Liver (tissue), 9 donors: ENCODE measurements around the gene RAB6B. TPM values are rescaled to one million over a fixed set of nuclear protein-coding genes. Genes with fewer than 3 reads are reported as not detected.

Source experiments
- DNase-seq: peaks from one replicate; pipeline ENCODE4 v3.0.0-alpha.2; 2017; ENCODE audit warnings: low spot score
- H3K27ac ChIP-seq, 2 donors: one replicate each; pipeline ENCODE4 v1.7.0; 2013; ENCODE audit warnings: inconsistent platforms in 2 of 2, low read length in 2 of 2, control low read depth in 1 of 2, low read depth in 1 of 2, mild to moderate bottlenecking in 1 of 2
- H3K27me3 ChIP-seq, 4 donors: one replicate each; pipeline versions ENCODE4 v1.6.1 to v1.7.0; 2013; ENCODE audit warnings: low read length in 3 of 4, inconsistent platforms in 1 of 4, mild to moderate bottlenecking in 1 of 4, moderate library complexity in 1 of 4; ENCODE audit not compliant: control insufficient read depth in 4 of 4, insufficient read depth in 4 of 4
- H3K36me3 ChIP-seq, 4 donors: one replicate each; pipeline versions ENCODE4 v1.6.1 to v1.7.0; 2013; ENCODE audit warnings: low read length in 3 of 4, mild to moderate bottlenecking in 3 of 4, low read depth in 1 of 4, moderate library complexity in 1 of 4; ENCODE audit not compliant: control insufficient read depth in 4 of 4, insufficient read depth in 3 of 4
- H3K4me1 ChIP-seq, 4 donors: one replicate each; pipeline versions ENCODE4 v1.6.1 to v1.7.0; 2013; ENCODE audit warnings: low read length in 3 of 4, mild to moderate bottlenecking in 3 of 4, moderate library complexity in 1 of 4; ENCODE audit not compliant: control insufficient read depth in 4 of 4, insufficient read depth in 4 of 4
- H3K4me3 ChIP-seq, 3 donors: one replicate each; pipeline versions ENCODE4 v1.6.1 to v1.7.0; 2013; ENCODE audit warnings: low read length in 3 of 3, control low read depth in 1 of 3, low read depth in 1 of 3, mild to moderate bottlenecking in 1 of 3
- H3K9ac ChIP-seq, 2 donors: one replicate each; pipeline ENCODE4 v1.7.0; 2013; ENCODE audit warnings: low read length in 2 of 2, mild to moderate bottlenecking in 2 of 2, moderate library complexity in 2 of 2, control low read depth in 1 of 2, low read depth in 1 of 2
- H3K9me3 ChIP-seq, 4 donors: one replicate each; pipeline versions ENCODE4 v1.6.1 to v1.7.0; 2013; ENCODE audit warnings: low read length in 3 of 4; ENCODE audit not compliant: control insufficient read depth in 4 of 4
- EGR1 ChIP-seq, 2 donors: IDR thresholded peaks; 2 replicates each; pipeline ENCODE4 v1.6.1; 2016 to 2018; ENCODE audit warnings: antibody characterized with exemption in 2 of 2, low read depth in 2 of 2
- FOXA1 ChIP-seq: IDR thresholded peaks from 2 replicates; pipeline ENCODE4 v1.6.1; 2016; ENCODE audit warnings: antibody characterized with exemption
- GABPA ChIP-seq, 2 donors: IDR thresholded peaks in 1 of 2; conservative IDR thresholded peaks in 1 of 2; 2 replicates each; pipeline ENCODE4 v1.6.1; 2016; ENCODE audit warnings: antibody characterized with exemption in 2 of 2, mild to moderate bottlenecking in 1 of 2, moderate library complexity in 1 of 2
- JUND ChIP-seq, 2 donors: IDR thresholded peaks; 2 replicates each; pipeline ENCODE4 v1.6.1; 2016; ENCODE audit warnings: antibody characterized with exemption in 2 of 2
- MAX ChIP-seq: IDR thresholded peaks from 2 replicates; pipeline ENCODE4 v1.6.1; 2016; ENCODE audit warnings: antibody characterized with exemption
- NR2F2 ChIP-seq: IDR thresholded peaks from 2 replicates; pipeline ENCODE4 v1.6.1; 2016; ENCODE audit warnings: antibody characterized with exemption
- RAD21 ChIP-seq, 2 donors: IDR thresholded peaks; 2 replicates each; pipeline ENCODE4 v1.6.1; 2016; ENCODE audit warnings: antibody characterized with exemption in 2 of 2, mild to moderate bottlenecking in 2 of 2
- RXRA ChIP-seq, 2 donors: IDR thresholded peaks; 2 replicates each; pipeline ENCODE4 v1.6.1; 2017 to 2018; ENCODE audit warnings: antibody characterized with exemption in 2 of 2, mild to moderate bottlenecking in 1 of 2
- SP1 ChIP-seq: IDR thresholded peaks from 2 replicates; pipeline ENCODE4 v1.6.1; 2018; ENCODE audit warnings: antibody characterized with exemption, mild to moderate bottlenecking
- TAF1 ChIP-seq: conservative IDR thresholded peaks from 2 replicates; pipeline ENCODE4 v1.6.1; 2016; ENCODE audit warnings: antibody characterized with exemption, mild to moderate bottlenecking
- YY1 ChIP-seq: IDR thresholded peaks from 2 replicates; pipeline ENCODE4 v1.6.1; 2016; ENCODE audit warnings: antibody characterized with exemption, mild to moderate bottlenecking
- WGBS: extraction: QIAGEN DNeasy Blood & Tissue Kit; methylation state at CpG from one replicate; pipeline ENCODE4 v1.1.7; 2013; 5-methylcytosine and 5-hydroxymethylcytosine counted together
- polyA plus RNA-seq, 2 donors: library from polyadenylated mRNA; stranded (reverse) in 1 of 2; unstranded in 1 of 2; fragments of 200-250 nt in 1 of 2; fragments of >200 nt in 1 of 2; fragmentation: Nextera tagmentation in 1 of 2; extraction: Ambion mirVana in 1 of 2; gene quantifications; one replicate each; pipeline versions ENCODE4 v1.2.1 to v1.2.3, GENCODE V29; 2013 to 2015
- total RNA-seq, 2 donors: library from RNA; depleted of rRNA; stranded (reverse); fragments of >200 nt; gene quantifications; one replicate each; pipeline ENCODE4 v1.2.3, GENCODE V29; 2014
- TF ChIP-seq, protein P1 (sequence below): fragments of 150-350 bp; IDR thresholded peaks from 2 replicates; pipeline ENCODE4 v1.5.1; 2017; ENCODE audit warnings: improper control_type of control experiment, low read depth, low read length; ENCODE audit not compliant: missing input control
- TF ChIP-seq, protein P2 (sequence below): IDR thresholded peaks from 2 replicates; pipeline ENCODE4 v1.6.1; 2016; ENCODE audit warnings: antibody characterized with exemption
- TF ChIP-seq, protein P3 (sequence below): IDR thresholded peaks from 2 replicates; pipeline ENCODE4 v1.6.1; 2016; ENCODE audit warnings: antibody characterized with exemption
- donor health status: healthy.
- donor health status: healthy.
- donor health status: healthy.
- donor health status: healthy.
- donor health status: healthy.

Gene RAB6B
- total and polyA plus RNA-seq, 4 donors, result 0.08 to 2.8 (median 0.28) TPM

DNA sequence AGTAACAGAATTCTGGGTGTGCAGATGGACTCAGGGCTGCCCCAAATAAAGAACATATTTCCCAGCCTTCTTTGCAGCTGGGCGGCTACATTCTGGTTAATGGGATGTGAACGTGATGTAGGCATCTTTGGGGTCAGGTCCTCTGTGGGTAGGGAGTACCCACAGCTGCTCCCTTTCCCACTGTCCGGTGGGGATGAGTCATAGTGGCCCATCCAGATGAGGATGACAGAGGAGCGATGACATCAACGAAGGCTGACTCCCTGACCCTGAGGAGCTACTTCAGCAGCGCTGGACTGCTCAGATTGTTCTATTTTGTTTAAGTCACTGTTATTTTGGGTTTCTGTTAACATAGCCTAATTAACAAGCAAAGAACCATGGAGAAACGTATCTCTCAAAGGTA, 52.0 kb downstream of the RAB6B start:
- Histone ChIP-seq H3K4me3 (no peak overlapping the region), H3K36me3 (no peaks in the 10 kb centered on the region), H3K9ac (no peak overlapping the region), H3K27me3 (no peaks in the 10 kb centered on the region), H3K27ac (no peak overlapping the region), H3K4me1 (no peaks in the 10 kb centered on the region), H3K9me3 (peaks cover 0 to 2% (median 1%) of the 10 kb centered on the region in 4 donors)
- DNase-seq, result no peak
- WGBS, result 82% methylated on average over 7 of the region's 7 CpGs
- no peak for TF ChIP-seq EGR1 (IDR thresholded peaks at IDR 0.05; ENCODE audit: low read depth in 2 of 2)
- TF ChIP-seq JUND (IDR thresholded peaks at IDR 0.05), result no peak
- TF ChIP-seq RXRA (IDR thresholded peaks at IDR 0.05), result no peak
- no peak for TF ChIP-seq SP1
- TF ChIP-seq, protein P1, sequence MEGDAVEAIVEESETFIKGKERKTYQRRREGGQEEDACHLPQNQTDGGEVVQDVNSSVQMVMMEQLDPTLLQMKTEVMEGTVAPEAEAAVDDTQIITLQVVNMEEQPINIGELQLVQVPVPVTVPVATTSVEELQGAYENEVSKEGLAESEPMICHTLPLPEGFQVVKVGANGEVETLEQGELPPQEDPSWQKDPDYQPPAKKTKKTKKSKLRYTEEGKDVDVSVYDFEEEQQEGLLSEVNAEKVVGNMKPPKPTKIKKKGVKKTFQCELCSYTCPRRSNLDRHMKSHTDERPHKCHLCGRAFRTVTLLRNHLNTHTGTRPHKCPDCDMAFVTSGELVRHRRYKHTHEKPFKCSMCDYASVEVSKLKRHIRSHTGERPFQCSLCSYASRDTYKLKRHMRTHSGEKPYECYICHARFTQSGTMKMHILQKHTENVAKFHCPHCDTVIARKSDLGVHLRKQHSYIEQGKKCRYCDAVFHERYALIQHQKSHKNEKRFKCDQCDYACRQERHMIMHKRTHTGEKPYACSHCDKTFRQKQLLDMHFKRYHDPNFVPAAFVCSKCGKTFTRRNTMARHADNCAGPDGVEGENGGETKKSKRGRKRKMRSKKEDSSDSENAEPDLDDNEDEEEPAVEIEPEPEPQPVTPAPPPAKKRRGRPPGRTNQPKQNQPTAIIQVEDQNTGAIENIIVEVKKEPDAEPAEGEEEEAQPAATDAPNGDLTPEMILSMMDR, result no peak
- TF ChIP-seq FOXA1, result no peak
- TF ChIP-seq NR2F2, result no peak
- TF ChIP-seq RAD21 (IDR thresholded peaks at IDR 0.05), result no peak
- no peak for TF ChIP-seq TAF1
- TF ChIP-seq MAX, result no peak
- TF ChIP-seq, protein P2, sequence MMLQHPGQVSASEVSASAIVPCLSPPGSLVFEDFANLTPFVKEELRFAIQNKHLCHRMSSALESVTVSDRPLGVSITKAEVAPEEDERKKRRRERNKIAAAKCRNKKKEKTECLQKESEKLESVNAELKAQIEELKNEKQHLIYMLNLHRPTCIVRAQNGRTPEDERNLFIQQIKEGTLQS, result no peak
- TF ChIP-seq GABPA (IDR thresholded peaks at IDR 0.05 in 1 of 2, conservative IDR thresholded peaks at IDR 0.05 in 1 of 2), result no peak
- TF ChIP-seq, protein P3, sequence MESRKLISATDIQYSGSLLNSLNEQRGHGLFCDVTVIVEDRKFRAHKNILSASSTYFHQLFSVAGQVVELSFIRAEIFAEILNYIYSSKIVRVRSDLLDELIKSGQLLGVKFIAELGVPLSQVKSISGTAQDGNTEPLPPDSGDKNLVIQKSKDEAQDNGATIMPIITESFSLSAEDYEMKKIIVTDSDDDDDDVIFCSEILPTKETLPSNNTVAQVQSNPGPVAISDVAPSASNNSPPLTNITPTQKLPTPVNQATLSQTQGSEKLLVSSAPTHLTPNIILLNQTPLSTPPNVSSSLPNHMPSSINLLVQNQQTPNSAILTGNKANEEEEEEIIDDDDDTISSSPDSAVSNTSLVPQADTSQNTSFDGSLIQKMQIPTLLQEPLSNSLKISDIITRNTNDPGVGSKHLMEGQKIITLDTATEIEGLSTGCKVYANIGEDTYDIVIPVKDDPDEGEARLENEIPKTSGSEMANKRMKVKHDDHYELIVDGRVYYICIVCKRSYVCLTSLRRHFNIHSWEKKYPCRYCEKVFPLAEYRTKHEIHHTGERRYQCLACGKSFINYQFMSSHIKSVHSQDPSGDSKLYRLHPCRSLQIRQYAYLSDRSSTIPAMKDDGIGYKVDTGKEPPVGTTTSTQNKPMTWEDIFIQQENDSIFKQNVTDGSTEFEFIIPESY, result no peak

DNA sequence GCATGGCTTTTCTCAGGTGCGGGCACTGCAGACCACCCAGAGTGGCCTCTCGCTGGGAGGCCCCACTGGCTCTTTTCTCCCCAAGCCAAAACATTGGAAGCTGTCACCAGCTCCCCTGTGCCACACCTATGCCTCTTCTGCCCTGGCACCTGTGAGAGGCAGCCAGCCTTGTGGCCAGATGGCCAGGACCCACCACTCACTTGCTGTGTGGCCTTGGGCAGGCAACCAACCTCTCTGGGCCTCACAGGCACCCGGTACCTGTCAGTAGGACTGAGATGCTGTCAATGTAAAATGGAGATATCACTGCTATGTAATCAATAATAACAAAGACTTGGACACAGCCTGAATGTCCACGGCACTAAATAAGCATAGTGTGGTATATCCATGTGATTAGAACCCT, 53.5 kb downstream of the RAB6B start:
- no peaks in the 10 kb centered on the region for H3K4me1 ChIP-seq
- peaks cover 0 to 2% (median 1%) of the 10 kb centered on the region in 4 donors for H3K9me3 ChIP-seq
- H3K4me3 ChIP-seq, result no peak overlapping the region
- no peak overlapping the region for H3K27ac ChIP-seq
- no peak for DNase-seq
- no peaks in the 10 kb centered on the region for H3K27me3 ChIP-seq
- no peak overlapping the region for H3K9ac ChIP-seq
- WGBS, result 88% methylated on average over 4 of the region's 4 CpGs
- TF ChIP-seq JUND (IDR thresholded peaks at IDR 0.05) (no peak), MAX (no peak), YY1 (no peak), RXRA (IDR thresholded peaks at IDR 0.05) (no peak), FOXA1 (no peak)
- TF ChIP-seq, protein P3, result no peak
- TF ChIP-seq, protein P1, result no peak
- TF ChIP-seq, protein P2, result no peak
- no peaks in the 10 kb centered on the region for H3K36me3 ChIP-seq
